Activated naive CD4-positive, alpha-beta T cell treated with anti-CD3 and anti-CD28 coated beads for 36 hours (primary cell): ENCODE results near the gene CDC7. TPM values are rescaled to one million over a fixed set of nuclear protein-coding genes. Genes with fewer than 3 reads are reported as not detected.
"Not testable (repeated sequence)": the region's sequence is repeated elsewhere in the genome, so short reads cannot be mapped to it uniquely, and the experiment has no call there.

ENCODE experiments used
- CTCF ChIA-PET: fragments of 350-600 bp; sonication (Branson Sonifier 250); formaldehyde crosslinking; loops from one replicate; lab custom pipeline; 2021; ENCODE audit warnings: antibody characterized with exemption; lab: Charles Lee
- DNase-seq: peaks from one replicate; pipeline ENCODE4 v3.0.0-alpha.2; 2020
- H3K27ac Mint-ChIP-seq: one replicate; pipeline ENCODE4 v1.8.0; 2021; ENCODE audit warnings: mild to moderate bottlenecking, mixed read lengths
- H3K27me3 Mint-ChIP-seq: one replicate; pipeline ENCODE4 v1.8.0; 2021; ENCODE audit warnings: low read depth, mixed read lengths
- H3K36me3 Mint-ChIP-seq: one replicate; pipeline ENCODE4 v1.8.0; 2021; ENCODE audit warnings: low read depth, mixed read lengths
- H3K4me1 Mint-ChIP-seq: one replicate; pipeline ENCODE4 v1.8.0; 2021; ENCODE audit warnings: low read depth, mixed read lengths
- H3K4me3 Mint-ChIP-seq: one replicate; pipeline ENCODE4 v1.8.0; 2021; ENCODE audit warnings: mild to moderate bottlenecking, moderate library complexity, mixed read lengths
- H3K9me3 Mint-ChIP-seq: one replicate; pipeline ENCODE4 v1.8.0; 2021; ENCODE audit warnings: mixed read lengths
- intact Hi-C: fragments of 100-400 bp; cut with micrococcal nuclease; formaldehyde crosslinking; loops from one replicate; pipeline ENCODE4 v1.15.1; 2023
- total RNA-seq, 2 experiments: library from RNA; stranded (reverse); gene quantifications; one replicate each; pipeline ENCODE4 v1.2.3, GENCODE V29; 2021

Gene CDC7
- total RNA-seq, 2 experiments from 2014 or later, result 27.0 TPM

DNA sequence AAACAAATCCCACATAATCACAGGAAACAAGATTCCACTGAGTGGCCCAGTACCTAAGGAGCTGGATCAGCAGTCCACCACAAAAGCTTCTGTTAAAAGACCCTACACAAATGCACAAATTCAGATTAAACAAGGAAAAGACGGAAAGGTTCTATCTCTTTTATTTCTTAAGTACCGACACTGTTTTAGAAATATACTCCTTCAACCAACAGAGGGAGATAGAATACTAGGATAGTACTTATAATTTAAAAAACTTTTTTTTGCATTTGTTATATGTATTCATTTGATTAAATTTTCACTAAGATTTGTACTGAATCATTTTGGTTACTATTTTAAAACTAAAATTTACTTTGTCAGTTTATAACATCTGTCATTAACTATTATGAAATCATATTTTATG, 12.5 kb downstream of the CDC7 start:
- Mint-ChIP-seq H3K27ac (no peak overlapping the region), H3K9me3 (no peaks in the 10 kb centered on the region), H3K4me3 (no peak overlapping the region), H3K27me3 (no peaks in the 10 kb centered on the region), H3K4me1 (no peaks in the 10 kb centered on the region), H3K36me3 (peaks cover 53% of the 10 kb centered on the region)
- intact Hi-C loops, result loop anchor here (1.0 to 5.0 kb wide), 3 partner anchors 370 to 779 kb away; no protein-coding TSS in a partner anchor
- CTCF ChIA-PET, result interaction anchor here (0.6 to 4.0 kb wide), 13 partner anchors 9 to 417 kb away, joined by 3 to 24 read pairs (median 4); partner anchors contain the start of gene TGFBR3
- no peak for DNase-seq

DNA sequence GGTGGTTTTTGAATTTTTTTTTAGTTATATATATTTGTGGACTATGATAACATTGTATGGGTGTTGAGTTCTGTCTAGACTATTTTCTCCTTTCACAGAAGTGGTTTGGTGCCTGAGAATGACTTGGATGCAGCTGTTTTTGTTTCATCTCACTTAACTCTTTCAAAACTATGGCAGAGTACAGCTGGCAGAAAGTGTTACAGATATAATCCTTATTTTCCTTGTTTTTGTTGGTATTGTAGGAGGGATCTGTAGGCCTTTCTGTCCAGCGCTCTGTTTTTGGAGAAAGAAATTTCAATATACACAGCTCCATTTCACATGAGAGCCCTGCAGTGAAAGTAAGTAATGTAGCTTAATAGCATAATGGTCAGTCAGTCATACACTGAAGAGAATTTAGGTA, 13.1 kb downstream of the CDC7 start:
- Mint-ChIP-seq H3K36me3 (peaks cover 53% of the 10 kb centered on the region), H3K4me1 (no peaks in the 10 kb centered on the region), H3K9me3 (no peaks in the 10 kb centered on the region), H3K27ac (no peak overlapping the region), H3K4me3 (no peak overlapping the region), H3K27me3 (no peaks in the 10 kb centered on the region)
- CTCF ChIA-PET, result interaction anchor here (1.0 to 4.0 kb wide), 7 partner anchors 9 to 416 kb away, joined by 3 to 24 read pairs (median 4); no protein-coding TSS in a partner anchor
- intact Hi-C loops, result loop anchor here (1.0 to 5.0 kb wide), 3 partner anchors 370 to 779 kb away; no protein-coding TSS in a partner anchor
- no peak for DNase-seq

DNA sequence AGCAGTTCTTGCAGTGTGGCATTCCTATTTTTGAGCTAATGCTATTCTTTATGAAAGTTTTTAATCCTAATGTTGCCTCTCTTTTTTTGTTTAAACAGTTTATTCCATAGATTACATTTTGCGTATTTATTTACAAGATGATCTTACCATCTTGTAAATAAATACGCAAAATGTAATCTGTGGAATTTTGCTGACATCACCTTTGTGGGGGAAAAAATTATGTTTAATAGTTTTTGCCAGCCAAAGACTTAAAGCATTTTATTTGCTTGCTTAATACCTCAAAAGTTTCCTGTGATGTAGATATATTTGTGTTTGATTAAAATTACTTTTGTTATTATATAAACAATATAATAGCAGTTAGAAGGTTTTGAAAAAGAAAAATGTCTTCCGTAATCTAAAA, 15.3 kb downstream of the CDC7 start:
- CTCF ChIA-PET, result interaction anchor here (1.2 kb wide), 1 partner anchor 412 kb away, joined by 5 read pairs; no protein-coding TSS in a partner anchor
- H3K4me1 Mint-ChIP-seq, result peaks cover 4% of the 10 kb centered on the region
- intact Hi-C loops, result no loop called here

DNA sequence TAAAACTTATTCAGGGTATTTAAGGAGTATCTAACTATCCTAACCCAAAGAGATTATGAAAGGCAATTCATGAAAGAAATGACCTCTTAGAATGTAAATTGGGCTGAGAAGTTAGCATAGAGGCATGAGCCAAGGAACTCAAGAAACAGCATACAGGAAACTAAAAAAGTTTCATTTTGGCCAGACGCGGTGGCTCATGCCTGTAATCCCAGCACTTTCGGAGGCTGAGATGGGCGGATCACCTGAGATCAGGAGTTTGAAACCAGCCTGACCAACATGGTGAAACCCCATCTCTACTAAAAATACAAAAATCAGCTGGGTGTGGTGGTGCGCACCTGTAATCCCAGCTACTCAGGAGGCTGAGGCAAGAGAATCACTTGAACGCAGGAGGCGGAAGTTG, 16.0 kb downstream of the CDC7 start:
- H3K9me3 Mint-ChIP-seq, H3K4me1 Mint-ChIP-seq, H3K4me3 Mint-ChIP-seq, H3K27me3 Mint-ChIP-seq, DNase-seq, intact Hi-C loops, H3K27ac Mint-ChIP-seq: not testable (repeated sequence)
- H3K36me3 Mint-ChIP-seq, result peaks cover 34% of the 10 kb centered on the region
- CTCF ChIA-PET, result interaction anchor here (1.2 kb wide), 1 partner anchor 411 kb away, joined by 5 read pairs; no protein-coding TSS in a partner anchor

More for the DNA sequence above, 15.3 kb downstream of the CDC7 start:
- H3K4me3 Mint-ChIP-seq, result no peak overlapping the region
- H3K9me3 Mint-ChIP-seq, result no peaks in the 10 kb centered on the region
- H3K27me3 Mint-ChIP-seq, result no peaks in the 10 kb centered on the region
- H3K36me3 Mint-ChIP-seq, result peaks cover 34% of the 10 kb centered on the region
- H3K27ac Mint-ChIP-seq, result no peak overlapping the region
- DNase-seq, result no peak

DNA sequence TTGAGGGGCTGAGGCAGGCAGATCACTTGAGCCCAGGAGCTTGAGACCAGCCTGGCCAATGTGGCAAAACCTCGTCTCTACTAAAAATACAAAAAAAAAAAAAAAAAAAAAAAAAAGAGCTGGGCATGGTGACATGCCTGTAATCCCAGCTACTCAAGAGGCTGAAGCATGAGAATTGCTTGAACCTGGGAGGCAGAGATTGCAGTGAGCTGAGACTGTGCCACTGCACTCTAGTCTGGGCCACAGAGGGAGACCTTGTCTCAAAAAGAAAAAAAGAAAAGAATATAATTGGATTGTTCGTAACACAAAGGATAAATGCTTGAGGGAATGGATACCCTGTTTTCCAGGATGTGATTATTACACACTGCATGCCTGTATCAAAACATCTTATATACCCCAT, 18.5 kb downstream of the CDC7 start:
- H3K4me1 Mint-ChIP-seq, result peaks cover 18% of the 10 kb centered on the region
- H3K9me3 Mint-ChIP-seq, DNase-seq, intact Hi-C loops, H3K27ac Mint-ChIP-seq, H3K27me3 Mint-ChIP-seq, H3K4me3 Mint-ChIP-seq: not testable (repeated sequence)
- CTCF ChIA-PET, result interaction anchor here (0.6 to 1.0 kb wide), 3 partner anchors 245 to 409 kb away, joined by 3 to 5 read pairs (median 3); no protein-coding TSS in a partner anchor
- peaks cover 29% of the 10 kb centered on the region for H3K36me3 Mint-ChIP-seq

DNA sequence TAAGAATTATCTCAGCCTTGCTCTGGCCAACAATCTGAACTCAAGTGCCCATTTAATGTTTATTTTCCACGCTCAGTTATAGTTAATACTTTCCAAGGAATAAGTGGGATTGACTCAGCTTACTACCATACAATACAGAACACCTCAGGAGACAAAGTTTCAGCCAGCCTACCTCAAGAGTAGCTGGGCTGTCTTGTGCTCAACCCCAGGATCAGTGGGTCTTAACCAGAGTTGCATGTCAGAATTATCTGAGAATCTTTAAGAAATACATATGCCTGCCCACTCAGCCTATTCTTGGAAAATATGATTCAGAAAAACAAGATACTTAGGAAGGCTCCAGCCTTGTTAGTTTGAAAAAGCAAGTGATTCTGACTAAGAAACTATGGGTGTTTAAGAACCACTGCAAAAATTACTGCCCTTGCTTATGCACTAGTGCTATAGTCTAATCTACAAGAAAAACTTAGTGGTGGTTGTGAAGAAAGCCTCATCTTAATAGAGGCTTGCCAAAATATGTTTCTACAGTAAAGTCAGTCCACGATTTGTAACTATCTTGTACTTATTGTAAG, 20.4 kb downstream of the CDC7 start:
- Mint-ChIP-seq H3K27ac (no peak overlapping the region), H3K27me3 (no peaks in the 10 kb centered on the region), H3K4me1 (peaks cover 18% of the 10 kb centered on the region), H3K9me3 (no peaks in the 10 kb centered on the region), H3K36me3 (peaks cover 21% of the 10 kb centered on the region), H3K4me3 (no peak overlapping the region)
- CTCF ChIA-PET, result interaction anchor here (0.6 kb wide), 1 partner anchor 476 kb away, joined by 3 read pairs; no protein-coding TSS in a partner anchor
- intact Hi-C loops, result no loop called here
- no peak for DNase-seq

DNA sequence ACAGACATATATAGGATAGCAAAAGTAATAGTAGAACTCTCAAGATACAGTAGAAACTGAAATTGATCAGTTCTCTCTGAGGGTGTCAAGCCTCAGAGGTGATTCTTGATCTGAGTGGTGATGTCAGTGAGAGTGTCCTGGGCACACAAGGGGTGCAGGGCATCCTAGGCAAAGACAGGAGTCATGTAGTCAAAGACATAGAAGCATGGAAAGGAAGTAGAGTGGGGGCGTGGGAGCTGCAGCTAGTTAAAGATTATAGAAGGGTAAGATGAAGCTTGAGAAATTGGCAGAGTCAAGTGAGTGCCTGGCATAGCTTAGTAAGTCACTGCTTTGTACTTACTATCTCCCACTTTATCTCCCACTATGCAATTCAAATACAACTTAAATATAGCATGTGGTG, 22.8 kb downstream of the CDC7 start:
- no peak overlapping the region for H3K4me3 Mint-ChIP-seq
- intact Hi-C loops, result loop anchor here (1.0 to 2.0 kb wide), 3 partner anchors 23 to 149 kb away; partner anchors contain the start of gene CDC7
- H3K27ac Mint-ChIP-seq, result no peak overlapping the region
- H3K36me3 Mint-ChIP-seq, result peaks cover 6% of the 10 kb centered on the region
- H3K4me1 Mint-ChIP-seq, result peaks cover 18% of the 10 kb centered on the region
- DNase-seq, result peak; percentile 55
- no peaks in the 10 kb centered on the region for H3K9me3 Mint-ChIP-seq
- CTCF ChIA-PET, result interaction anchor here (0.6 to 2.2 kb wide), 3 partner anchors 10 to 332 kb away, joined by 3 to 13 read pairs (median 3); no protein-coding TSS in a partner anchor
- H3K27me3 Mint-ChIP-seq, result no peaks in the 10 kb centered on the region

DNA sequence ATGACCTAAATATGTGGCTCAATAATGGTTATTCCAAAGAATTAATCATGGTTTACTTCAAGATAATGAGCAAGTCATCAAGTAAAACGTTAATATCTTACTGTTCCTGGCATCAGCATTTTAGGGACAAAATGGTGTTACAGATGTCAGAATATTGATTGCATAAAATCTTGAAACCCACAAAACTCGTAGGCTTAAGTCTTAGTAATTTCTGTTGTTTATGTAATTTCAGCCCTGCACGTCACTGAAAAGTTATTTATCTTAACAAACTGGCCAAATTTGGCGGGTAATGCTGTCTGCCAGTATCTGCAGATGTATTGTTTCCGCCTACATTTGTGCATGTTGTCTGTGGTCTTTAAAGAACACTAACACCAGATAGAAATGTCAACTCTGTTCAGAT, 25.8 kb downstream of the CDC7 start:
- Mint-ChIP-seq H3K9me3 (no peaks in the 10 kb centered on the region), H3K27ac (no peak overlapping the region)
- intact Hi-C loops, result no loop called here

DNA sequence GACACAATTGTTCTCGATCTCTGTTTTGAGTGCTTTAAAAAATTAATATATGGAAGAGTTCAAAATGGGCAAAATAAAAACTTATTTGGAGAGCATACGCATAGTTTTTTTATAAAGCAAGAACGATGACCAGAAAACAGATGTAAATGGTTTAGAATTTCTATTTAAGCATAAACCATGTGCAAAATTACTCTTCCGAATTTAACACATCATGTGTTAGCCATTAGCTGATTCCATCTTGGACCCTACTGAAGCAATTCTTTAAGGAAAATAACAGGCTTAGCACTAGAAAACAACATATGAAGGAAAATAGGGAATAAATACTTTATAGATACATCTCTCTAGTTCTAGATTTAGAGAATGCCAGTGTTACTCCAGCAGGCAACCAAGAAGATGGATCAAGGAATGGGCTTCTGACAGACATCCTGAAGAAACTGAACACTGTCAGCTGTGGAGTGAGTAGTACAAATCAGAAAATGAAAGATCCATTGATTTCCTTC, 26.7 kb downstream of the CDC7 start:
- H3K9me3 Mint-ChIP-seq, result no peaks in the 10 kb centered on the region
- DNase-seq, result no peak
- no peak overlapping the region for H3K27ac Mint-ChIP-seq
- H3K27me3 Mint-ChIP-seq, result no peaks in the 10 kb centered on the region
- H3K36me3 Mint-ChIP-seq, result peaks cover 5% of the 10 kb centered on the region
- H3K4me1 Mint-ChIP-seq, result peaks cover 16% of the 10 kb centered on the region
- H3K4me3 Mint-ChIP-seq, result no peak overlapping the region
- intact Hi-C loops, result no loop called here
- CTCF ChIA-PET, result interaction anchor here (0.8 kb wide), 1 partner anchor 15 kb away, joined by 4 read pairs; no protein-coding TSS in a partner anchor

More for the DNA sequence above, 25.8 kb downstream of the CDC7 start:
- DNase-seq, result no peak
- peaks cover 16% of the 10 kb centered on the region for H3K4me1 Mint-ChIP-seq
- no peak overlapping the region for H3K4me3 Mint-ChIP-seq
- CTCF ChIA-PET, result interaction anchor here (1.4 kb wide), 1 partner anchor 360 kb away, joined by 3 read pairs; no protein-coding TSS in a partner anchor
- H3K36me3 Mint-ChIP-seq, result peaks cover 6% of the 10 kb centered on the region
- no peaks in the 10 kb centered on the region for H3K27me3 Mint-ChIP-seq

DNA sequence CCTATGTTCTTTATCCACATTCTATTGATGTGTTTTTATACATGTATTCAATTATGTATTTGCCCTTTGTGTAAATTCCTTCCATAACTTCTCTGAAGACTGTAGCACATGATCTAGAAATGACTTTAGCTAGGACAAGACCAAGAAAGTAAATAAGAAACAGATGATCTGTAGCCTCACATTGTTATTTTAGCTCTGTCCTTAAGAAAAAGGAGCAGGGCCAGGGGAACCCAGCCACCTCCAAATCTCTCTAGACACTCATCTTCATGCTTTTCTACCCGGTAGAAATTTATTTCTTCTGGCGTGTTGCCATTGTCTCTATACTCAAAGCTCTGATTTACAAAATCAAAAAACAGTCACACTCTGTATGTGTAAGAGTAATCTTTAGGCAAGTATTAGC, 27.1 kb downstream of the CDC7 start:
- no peaks in the 10 kb centered on the region for H3K27me3 Mint-ChIP-seq
- peaks cover 5% of the 10 kb centered on the region for H3K36me3 Mint-ChIP-seq
- H3K9me3 Mint-ChIP-seq, result no peaks in the 10 kb centered on the region
- H3K4me3 Mint-ChIP-seq, result no peak overlapping the region
- H3K27ac Mint-ChIP-seq, result no peak overlapping the region
- H3K4me1 Mint-ChIP-seq, result peaks cover 12% of the 10 kb centered on the region
- DNase-seq, result no peak
- CTCF ChIA-PET, result interaction anchor here (0.8 kb wide), 1 partner anchor 15 kb away, joined by 4 read pairs; no protein-coding TSS in a partner anchor
- intact Hi-C loops, result no loop called here

DNA sequence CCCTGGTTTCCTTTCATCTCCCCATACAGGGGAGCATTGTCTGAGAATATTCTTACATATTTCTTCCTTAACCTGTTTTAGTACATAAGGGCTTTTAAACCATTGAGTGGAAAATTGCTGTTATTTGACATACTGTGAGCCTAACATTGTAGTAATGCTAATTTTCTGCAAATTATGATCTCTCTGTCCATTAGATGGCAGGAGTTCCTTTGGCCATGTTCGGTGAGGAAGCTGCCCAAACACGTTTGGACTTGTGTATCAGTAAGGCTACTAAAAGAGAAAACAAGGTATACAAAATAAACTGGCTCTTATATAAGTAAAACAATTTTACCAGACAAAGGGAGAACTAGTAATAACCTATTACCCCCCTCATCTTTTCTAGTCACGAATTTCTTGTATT, 29.2 kb downstream of the CDC7 start:
- H3K4me1 Mint-ChIP-seq, result peaks cover 6% of the 10 kb centered on the region
- H3K27me3 Mint-ChIP-seq, result no peaks in the 10 kb centered on the region
- CTCF ChIA-PET, result interaction anchor here (0.8 to 1.4 kb wide), 2 partner anchors 395 to 397 kb away, joined by 3 read pairs; no protein-coding TSS in a partner anchor
- H3K36me3 Mint-ChIP-seq, result no peaks in the 10 kb centered on the region
- no peaks in the 10 kb centered on the region for H3K9me3 Mint-ChIP-seq
- no peak for DNase-seq
- H3K27ac Mint-ChIP-seq, result no peak overlapping the region
- no peak overlapping the region for H3K4me3 Mint-ChIP-seq
- intact Hi-C loops, result loop anchor here (1.0 kb wide), 2 partner anchors 356 to 397 kb away; partner anchors contain the start of gene TGFBR3

DNA sequence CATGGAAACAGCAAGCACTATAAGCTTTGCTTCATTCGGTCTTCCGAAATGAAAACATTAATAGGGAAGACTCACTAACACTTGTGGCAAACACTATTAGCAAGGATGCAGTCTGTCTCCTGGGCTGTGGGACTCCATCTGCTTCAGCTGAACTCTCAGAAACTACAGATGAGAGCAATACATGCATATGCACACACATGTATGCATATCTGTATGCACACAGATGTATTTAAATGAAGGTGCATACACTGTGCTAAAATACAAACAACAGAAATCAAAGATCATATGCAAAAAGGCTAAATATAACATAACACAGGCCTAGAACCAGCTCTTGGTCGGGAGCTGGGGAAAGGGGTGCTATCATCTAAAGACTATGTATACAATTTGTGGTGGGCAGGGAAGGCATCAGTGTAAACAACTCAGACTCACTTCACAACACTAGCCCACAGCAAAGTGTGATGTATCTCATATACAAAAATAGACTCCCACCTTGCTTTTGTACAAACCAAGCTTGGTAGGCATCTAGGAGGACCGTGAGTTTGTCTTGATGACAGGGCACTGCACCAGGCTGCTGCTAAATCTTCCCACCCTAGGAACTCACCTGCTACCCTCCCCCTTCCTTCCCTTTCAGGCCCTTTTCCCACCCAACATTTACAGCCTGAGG, 32.8 kb downstream of the CDC7 start:
- H3K9me3 Mint-ChIP-seq, result no peaks in the 10 kb centered on the region
- intact Hi-C loops, result no loop called here
- no peak overlapping the region for H3K4me3 Mint-ChIP-seq
- H3K36me3 Mint-ChIP-seq, result no peaks in the 10 kb centered on the region
- CTCF ChIA-PET, result interaction anchor here (0.6 to 1.1 kb wide), 3 partner anchors 27 to 394 kb away, joined by 3 to 4 read pairs (median 3); no protein-coding TSS in a partner anchor
- peaks cover 6% of the 10 kb centered on the region for H3K4me1 Mint-ChIP-seq
- no peak overlapping the region for H3K27ac Mint-ChIP-seq
- DNase-seq, result no peak
- H3K27me3 Mint-ChIP-seq, result no peaks in the 10 kb centered on the region
